SKM-1 treated with dmso at 0.1 percent for 144 hours (cell line): ENCODE results near the gene IL17F.

Experiments used
- DNase-seq: peaks from one replicate; lab custom pipeline; 2025; ENCODE audit not compliant: unreplicated experiment; lab: John Stamatoyannopoulos, UW

The IL17F gene

DNA sequence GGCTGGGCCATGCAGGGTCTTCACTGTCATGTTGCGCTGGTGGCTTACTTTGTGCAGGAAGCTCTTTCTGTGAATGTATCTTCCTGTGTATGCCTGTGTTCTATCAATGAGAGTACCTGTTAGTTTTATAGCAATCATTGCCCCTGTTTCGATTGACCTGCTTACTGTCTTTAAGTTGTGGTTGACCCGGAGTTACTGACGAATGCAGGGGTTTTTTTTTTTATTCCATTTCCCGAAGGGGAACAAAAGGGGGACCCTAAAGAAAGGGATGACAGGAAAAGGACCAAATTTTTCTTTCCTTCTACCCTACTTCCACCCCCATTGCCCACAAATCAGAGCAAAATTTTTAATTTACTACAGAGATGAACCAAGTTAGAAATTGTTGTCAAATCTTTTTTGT, at the start of gene IL17F:
Gene IL17F (minus strand): TSS at position 101 of the 400 bp plus-strand sequence. CDS start 71 bp downstream, at position 30.
- DNase-seq: no peak

DNA sequence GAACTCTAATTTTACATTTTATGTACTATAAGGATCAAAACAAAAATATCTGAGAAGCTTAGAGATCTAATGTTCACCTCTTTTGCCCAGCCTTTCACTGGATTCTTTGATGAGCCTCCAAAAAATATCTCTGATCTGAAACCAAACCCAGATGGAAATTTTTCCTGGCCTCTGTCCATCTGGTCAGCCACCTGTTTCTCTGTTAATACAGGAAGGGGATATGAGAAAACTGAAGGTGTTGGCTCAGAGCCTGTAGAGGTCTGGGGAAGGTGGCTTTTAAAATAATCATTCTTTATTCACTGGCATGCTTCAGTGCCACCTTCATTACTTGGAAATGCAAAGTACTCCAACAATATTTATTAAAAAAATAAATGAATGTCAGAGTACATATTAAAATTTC, 48.8 kb upstream of the IL17F start:
- DNase-seq: no peak

DNA sequence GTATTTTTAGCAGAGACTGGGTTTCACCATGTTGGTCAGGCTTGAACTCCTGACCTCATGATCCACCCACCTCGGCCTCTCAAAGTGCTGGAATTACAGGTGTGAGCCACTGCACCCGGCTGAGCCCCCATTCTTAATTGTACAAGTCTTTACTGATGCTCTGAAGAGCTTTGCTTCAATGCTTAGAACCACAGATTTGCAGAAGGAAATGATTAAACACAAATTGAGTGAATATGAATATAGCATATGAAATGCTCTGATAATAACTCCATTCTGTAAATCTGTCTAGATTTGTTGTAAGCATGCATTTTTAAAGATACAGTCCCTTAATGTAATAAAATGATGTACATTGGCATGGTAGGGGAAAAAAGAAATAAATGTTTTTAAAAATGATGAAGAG, 44.5 kb upstream of the IL17F start:
- no peak for DNase-seq

DNA sequence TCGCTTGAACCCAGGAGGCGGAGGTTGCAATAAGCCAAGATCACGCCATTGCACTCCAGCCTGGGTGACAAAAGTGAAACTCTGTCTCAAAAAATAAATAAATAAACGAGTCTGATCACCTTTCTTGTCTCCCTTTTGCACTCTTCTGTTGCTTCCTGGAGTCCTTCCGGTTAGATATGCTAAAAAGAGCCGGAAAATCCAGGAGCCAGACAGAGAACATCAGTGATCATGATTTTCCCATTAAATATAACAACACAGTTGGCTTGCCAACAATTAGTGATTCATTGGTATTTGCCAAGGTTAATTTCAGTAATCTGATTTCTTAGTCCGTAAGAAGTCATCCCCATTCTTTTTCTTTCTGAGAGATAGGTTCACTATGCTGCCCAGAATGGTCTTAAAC, 43.9 kb upstream of the IL17F start:
- no peak for DNase-seq

DNA sequence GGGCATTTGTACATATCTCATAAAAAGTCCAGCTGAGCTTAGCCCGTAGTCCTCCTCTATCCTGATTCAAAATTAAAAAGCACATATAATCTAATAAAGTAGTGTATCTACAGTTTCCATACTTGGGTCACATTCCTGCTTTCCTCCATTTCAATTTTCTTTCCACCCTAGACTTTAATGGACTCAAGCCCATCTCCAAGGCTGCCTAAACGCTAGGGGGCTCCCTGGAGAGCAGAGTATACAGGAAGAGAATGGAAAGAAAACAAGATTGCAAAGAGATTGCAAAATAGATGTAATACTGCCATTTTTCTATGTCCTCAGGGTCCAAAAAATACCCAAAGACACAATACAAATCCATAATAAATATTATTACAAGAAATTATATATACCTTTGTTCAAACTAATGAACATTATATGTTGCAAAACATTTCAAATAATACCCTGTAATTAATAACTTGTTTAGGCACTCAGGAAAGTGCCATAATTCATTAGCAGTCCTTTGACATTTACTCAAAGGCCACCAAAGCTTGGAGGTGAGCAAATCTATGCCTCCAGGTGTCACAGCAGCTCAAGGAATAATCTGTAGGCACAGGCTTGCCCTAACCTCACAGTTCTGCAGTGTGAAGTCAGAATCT, 42.6 kb upstream of the IL17F start:
- peak; percentile 82 for DNase-seq

DNA sequence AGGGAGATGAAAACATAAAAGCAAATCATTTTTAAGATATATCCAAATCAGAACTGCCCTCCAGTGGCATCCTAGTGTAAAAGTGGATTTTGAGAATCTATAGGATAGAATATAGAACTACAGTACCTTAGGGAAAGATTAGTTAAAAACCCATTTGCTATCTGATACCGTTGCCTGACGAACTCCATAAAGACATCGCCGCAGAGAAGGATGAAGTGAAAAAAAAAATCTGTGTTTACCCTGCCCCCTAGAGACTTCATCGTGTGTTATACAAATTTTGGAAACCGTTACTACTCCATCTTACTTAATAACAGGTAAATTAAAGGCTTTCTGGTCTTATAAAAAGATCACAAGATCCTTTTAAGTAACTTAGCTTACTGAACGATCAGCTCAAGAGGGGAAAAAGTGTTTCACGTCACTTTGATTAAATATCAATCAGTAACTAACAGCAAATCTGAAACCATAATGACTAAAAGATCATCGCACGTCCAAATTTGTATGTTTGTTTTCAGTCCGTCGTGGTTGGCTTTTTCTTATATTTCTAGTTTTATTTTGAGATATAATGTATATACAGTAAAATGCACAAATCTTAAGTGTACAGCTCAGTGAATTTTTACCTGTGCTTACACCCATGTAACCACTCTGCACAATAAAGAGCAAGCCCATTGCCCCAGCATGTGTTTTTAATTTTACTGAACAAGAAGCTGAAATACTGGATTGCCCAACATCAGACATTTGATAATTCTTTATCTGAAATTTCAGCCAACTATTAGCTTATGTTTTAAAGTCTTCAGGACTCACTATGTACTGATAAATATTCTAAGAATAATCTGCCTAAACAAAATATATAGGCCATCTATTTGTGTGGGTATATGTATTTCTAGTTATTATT, 41.1 kb upstream of the IL17F start:
- no peak for DNase-seq

DNA sequence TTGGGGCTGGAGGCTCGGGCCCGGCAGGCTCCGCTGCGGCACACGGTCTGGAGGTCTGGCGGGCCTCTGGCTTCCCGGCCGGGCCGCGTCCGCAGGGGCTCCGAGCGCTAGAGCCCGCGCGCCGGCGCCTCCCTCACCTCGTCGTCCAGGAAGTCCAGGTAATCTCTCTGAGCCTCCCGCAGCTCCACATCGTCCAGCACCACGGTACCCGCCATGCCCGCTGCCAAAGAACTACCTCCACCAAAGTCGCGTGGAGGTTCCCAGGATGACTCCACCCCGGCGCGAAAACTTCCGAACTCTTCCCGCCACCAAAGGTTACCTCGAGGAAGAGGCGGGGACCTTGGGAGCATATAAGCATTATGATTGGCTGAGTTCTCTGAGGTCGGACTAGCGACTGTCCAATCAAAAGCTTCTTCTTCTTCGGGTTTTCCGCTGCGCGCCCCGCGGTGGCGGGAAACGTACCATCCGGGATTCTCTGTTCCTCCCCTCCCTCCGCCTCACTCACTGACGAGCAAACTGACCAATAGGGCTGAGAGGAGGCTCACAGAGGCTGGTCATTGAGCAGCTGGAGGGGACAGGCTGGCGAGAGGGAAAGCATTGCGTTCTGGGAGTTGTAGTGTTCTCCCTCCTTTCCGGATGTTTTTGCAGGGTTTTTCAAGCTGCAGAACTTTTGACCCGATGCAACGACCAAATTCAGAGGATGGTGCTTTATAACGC, 40.3 kb upstream of the IL17F start, which contains the start of gene MCM3:
Gene MCM3 (minus strand): TSS at position 283 of the 717 bp plus-strand sequence. CDS start 68 bp downstream, at position 215.
- DNase-seq: peak; percentile 99

DNA sequence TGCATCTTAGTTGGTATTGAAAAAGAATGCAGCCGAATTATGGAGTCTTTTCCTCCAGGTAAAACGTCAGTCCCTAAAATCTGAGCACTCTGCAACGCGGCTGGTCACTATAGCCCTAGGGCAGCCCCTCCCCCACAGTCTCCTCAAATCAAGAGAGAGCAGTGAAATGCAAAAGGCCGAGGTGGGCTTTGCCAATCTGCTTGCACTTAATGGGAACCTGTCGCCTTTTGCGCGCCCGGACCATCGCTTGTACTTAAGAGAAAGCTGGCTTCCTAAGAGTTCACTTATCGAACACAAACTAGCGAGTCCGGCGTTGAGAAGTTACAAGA, 39.8 kb upstream of the IL17F start:
- peak; percentile 56 for DNase-seq

DNA sequence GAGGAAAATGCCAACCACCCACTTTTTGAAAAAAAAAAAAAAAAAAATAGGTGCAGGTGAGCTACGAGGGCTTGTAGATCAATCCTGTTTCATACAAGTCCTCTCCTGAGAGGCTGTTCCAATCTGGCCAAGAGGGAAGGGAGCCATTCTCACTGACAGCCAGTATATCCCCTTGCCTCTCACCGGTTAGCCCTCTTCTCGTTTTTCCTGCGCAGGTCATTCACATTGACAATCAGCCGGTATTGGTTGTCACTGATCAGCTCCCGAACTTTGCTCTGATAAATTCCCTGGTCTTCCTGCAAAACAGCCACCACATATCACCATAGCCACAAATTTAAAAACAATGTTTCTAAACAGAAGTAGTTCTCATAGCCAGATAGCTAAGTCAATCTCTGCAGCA, 38.8 kb upstream of the IL17F start:
- no peak for DNase-seq

DNA sequence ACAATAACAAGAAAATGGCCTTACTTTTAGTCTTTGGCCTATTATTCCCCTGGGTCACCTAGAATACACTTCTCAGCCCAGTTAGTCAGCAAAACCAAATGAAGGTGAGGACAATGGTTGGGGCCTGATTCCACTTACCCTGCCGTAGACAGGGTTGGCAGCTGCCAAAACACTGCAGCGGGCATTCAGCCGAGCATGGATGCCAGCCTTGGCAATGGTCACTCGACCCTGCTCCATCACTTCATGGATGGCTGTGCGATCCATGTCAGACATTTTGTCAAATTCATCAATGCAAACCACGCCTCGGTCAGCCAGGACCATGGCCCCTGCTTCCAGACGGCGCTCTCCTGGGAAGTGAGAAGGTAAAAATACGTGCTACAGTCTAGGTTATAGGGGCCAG, 31.8 kb upstream of the IL17F start:
- DNase-seq: no peak

DNA sequence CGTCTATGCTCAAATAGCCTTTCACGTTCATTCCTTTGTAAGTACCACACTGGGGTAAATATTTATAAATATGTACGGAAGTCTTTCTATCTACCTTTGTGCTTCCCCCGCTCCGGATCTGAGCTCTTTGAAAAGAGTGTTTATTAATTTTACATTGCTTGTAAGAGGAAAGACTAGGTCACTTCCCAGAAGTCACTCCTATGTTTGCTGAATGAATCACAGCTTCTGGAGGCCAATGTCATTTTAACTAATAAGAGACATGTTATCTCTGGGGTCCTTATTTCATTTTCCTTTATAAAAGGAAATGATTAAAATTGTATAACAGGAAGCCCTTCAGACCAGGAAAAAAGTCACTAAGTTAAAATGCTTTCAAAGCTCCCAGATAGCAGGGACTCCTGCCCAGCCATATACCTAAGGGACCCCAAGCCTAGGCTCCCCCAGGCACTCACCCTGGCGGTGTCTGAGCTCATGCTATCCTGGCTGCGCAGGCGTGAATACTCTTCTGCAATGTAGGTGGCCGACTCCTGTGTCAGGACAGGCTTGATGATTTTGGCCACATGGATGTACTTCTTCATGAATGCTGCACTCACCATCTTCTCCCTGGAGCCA, 27.7 kb upstream of the IL17F start:
- no peak for DNase-seq

DNA sequence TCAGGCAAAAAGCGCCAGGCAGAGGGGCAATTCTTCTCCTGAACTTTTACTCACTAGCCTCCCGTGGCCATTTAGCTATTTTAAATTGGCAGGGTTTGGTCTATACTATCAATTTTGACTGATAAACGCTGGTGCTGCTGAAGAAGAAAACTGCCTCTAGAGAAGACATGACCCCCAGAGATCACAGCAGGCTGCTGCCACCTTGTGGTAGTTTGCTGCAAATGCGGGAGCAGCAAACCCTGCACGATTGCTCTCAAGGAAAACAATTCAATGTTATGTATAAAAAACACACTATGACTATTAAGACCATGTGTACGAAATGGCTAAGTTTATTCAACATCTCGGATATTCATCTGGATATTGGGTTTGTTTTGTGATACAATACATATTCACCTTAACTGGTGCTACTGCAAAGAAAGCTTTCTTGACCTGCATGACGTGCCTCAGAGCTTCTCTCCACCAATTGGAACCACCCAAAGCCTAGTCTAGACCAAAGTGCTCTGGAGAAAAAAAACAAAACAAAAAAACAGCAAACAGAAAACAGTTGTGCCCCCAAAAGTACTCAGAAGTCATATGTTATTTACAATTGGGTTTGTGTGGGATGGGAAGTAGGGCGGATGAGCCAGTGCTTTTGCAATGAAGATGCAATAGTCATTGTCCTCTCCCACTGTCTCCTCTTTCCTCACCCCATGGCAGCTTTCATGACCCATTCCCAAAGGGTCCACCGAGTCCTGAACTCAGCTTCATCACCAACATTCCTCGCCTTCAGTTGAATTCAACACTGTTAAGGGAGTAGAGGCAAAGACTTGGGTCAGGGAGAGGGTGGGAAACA, 19.6 kb upstream of the IL17F start:
- peak; percentile 56 for DNase-seq

DNA sequence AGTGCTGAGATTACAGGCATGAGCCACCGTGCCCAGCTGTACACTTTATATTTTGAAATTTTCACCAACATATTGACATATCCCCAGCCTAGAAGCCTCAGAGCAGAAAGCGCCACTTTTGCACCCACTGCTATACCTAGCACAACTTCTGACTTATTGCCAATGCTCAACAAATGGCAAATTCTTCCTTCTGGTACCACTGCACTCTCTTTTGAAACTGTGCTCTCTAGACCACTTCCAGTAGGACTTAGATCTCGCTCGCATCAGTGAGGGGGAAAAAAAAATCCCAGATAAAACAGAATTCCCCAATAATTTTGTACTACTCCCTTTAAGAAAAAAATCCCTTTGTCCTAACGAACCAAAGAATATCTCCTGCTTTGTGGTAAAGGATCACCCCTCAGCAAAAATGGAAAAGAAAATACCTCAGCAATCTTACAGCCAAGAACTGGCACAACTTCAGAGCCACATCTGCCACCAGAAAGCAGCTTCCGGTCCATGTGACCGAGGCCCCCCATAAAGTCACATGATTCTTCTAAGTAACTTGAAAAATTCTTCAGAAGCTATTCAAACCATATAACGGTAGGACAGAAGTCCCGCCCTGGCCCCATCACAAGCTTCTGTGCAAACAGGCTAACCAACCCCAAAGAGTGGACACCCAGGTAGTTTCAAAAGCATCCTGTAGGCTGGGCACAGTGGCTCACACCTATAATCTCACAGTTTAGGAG, 18.5 kb upstream of the IL17F start:
- no peak for DNase-seq

DNA sequence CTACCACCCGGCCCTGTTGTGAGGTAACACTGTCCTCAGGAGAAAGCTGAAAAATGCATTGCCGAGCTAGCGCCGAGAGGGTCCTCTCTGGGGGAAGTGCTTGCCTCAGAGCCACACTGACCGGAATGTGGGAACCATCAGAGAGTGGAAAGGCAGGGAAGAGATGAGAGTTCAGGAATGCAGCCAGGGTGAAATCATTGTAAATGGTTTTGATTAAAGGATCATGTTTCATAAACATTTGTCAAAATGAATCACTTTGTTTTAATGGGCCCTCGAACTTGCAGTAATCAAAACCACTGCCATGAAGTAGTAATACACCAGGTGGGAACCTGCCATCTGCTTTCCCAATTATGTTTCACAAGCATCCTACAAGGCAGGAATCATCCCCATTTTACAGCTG, 16.9 kb upstream of the IL17F start:
- DNase-seq: no peak

DNA sequence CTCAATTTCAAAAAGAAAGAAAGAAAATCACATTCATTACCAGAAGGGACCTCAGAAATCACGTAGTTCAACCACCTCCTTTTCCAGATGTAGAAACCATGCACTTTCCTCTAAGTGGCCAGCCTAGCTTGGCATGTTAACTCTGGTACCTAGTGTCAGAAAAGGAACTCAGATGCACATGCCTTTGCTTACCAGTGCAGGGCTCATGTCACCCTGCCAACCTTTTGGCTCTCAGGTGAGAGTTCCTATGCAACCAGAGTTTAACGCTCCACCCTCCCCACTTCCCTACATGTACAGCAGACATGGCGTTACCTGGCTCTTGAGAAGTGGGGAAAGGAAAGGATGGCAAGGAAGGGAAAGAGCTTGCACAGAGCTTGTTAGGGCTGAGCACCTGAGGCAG, 16.3 kb upstream of the IL17F start:
- no peak for DNase-seq

DNA sequence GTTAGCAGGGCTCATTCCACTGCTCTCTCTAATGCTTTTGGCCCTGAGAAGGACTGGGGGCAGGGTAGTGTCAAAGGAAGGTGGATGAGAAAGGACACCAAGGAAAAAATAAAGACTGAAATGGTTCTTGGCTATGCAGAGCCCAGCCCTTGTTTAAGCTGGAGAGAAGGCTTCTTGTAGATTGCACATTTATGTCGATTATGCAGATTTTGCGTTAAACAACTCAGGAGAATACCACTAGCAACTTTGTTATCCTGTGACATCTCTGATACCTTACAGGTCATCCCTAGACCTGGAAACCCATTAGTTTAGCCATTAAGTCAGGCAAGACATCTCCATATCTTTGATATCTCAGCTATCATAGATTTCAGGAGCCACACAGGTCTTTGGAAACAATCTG, 11.1 kb upstream of the IL17F start:
- no peak for DNase-seq

DNA sequence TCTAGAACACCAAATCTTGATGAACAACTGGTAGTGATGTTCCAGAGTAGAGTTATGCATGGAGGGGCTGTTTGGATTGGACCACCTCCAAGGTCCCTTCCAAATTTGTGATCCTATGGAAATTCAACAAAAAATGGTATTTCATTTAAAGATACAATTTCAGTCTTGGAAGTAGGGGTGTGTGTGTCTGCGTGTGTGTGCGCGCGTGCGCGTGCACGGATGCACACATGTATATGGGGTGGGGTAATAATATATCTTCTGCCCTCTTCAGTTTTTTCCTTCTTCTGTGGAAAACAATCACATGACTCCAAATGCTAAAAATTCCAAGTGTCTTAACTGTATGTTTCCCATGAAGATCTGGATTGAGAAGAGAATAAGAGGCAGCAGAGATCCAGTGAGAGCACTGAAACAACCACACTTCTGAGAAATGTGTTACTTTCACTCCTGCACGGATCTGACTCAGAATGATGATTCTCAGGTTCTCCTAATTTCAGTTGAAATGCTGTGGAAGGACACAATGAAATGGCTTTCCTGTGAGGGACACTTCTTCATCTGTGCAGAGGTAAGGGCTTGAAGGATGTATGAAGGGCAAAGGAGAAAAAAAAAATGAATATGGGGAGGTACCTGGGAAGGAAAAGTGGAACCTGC, 10.6 kb upstream of the IL17F start:
- DNase-seq: no peak

DNA sequence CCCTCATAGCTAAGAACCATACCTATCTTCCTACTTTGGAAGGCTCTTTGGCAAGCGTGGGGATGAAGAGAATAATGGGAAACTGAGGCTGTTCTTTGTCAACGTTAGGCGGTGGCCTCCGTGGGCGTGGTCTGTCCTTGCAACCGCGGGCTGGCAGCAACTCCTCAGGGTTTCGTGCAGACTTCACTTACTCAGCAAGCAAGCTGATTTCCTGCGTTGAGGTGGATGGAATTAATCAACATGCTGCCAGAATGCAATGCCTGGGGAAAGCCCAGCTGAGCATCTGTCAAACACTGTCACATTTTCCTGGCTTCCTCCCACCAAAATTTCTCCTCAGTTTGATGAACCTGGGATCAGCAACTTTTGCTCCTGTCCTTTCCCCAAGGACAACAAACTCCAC, 9.2 kb upstream of the IL17F start:
- DNase-seq: no peak

DNA sequence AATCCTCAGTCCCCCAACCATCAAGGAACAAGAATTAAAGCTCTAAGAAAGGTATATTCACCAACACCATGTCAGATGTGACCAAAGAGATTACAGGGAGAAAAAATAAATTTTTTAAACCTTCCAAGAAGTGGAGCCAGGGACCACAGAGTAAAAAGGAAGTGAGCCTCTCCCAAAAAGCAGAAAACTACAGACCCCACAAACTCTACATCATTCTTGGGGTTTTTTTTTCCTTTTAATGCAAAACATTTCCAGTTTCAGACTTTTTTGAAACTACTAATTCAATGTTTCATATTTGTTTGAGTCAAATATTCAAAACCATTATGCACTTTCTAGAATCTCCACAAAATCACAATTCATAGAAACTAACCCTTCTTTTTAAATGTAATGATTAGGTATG, 6.8 kb upstream of the IL17F start:
- DNase-seq: no peak
